Measurements from ENCODE around the gene CD72.
"Not testable (repeated sequence)": the region's sequence is repeated elsewhere in the genome, so short reads cannot be mapped to it uniquely, and the experiment has no call there.

Gene CD72

DNA sequence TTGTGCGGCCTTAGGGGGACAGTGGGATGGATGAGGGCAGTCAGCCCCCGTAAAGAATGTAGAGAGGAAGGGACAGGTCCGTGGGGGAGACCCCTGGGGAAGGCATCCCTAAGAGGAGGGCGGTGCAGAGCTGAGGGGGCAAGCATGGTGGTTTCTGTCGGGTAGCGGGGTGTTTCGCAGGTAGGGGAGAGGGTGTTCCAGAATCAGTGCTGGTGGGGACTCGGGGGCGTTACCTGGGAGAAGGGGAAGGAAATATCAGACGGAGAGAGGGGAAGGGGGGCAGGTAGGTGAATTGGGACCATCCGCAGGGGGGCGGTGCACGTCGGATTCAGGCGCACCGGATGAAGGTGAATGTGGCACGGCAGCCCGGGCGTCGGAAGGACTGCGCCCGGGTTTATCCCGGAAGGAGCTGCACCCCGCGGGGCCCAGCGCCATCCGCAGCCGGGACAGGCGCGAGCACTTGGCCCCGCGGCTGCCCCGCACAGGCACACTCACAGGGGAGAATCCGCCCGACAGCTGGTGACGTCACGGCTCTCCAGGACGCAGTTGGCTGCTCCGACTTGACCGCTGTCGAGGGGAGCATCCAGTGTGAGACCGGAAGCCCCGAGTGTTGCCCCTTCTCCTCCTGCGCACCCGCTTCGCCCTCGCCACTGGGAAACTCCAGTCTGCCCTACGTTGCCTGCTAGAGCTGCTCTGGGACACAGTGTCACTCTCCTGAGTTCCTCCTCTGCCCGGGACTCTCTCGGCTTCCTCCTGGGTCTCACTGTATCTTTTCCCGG is 1.3 kb downstream of the CD72 start:
- DNase-seq (ENCODE audit: low read depth in 2 of 2), result peak; percentile 43 to 55

DNA sequence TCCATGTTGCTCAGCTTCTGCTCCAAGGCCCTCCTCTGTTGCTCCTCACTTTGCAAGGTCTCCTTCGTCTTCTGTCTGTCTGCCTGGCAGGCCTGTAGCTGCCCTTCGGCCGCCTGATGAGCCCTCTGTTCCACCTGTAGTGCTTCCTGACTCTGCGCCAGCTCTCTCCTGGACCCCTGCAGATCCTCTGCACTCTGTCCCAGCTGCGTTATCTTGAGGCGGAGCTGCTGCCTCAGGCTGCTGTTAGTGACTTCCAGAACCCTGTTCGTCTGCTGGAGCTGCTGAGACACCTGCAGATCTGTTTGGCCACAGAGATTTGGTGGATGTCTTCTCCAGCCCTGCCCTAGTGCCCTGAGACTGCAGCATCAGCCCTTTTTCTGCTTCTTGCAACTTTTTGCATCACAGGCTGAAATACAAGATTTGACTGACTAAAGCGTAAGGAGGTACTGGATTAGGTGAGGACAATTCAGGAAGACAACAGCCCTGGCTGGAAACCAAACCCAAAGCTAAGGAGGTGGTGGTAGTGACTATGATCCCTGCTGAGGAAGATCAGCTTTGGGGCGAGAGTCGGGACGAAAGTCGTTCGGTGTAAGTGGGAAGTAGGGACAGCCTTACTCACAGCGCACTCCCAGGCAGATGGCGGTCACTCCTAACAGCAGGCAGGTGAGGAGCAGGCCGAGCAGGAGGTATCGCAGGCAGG is 2.1 kb downstream of the CD72 start:
- no peak for DNase-seq (ENCODE audit: low read depth in 2 of 2)

DNA sequence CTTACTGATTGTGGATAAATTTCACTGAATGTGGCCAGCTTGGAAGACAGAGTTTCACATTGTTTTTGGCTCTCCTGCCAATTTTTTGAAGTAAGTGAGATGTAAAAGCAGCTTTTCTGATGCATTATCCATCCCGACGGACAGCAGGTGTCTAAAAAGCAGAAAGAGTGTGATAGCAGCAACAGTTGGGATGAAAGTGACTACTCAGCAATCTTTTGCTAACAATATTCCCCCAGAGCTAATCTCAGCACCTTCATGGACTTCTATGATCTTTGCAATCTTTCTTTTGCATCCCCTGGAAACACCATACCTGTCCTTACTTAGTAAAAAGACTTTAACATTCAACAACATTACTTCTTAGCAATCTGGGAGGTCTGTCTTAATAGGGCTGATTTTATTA is 5.4 kb downstream of the CD72 start:
- no peak for DNase-seq (ENCODE audit: low read depth in 2 of 2)

DNA sequence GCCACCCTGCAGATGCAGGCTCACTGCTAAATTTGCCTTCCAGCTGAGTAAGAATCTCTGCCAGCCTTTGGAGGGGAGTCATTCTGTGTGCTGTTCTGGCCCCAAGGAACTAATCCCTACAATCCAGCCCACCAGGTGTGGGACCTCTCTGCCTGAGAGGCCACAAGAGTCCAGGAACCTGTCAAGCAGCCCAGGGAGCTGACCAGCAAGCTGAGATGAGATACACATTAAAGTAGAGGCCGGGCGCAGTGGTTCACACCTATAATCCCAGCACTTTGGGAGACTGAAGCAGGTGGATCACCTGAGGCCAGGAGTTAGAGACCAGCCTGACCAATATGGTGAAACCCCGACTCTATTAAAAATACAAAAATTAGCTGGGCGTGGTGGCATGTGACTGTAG is 6.1 kb downstream of the CD72 start:
- DNase-seq (ENCODE audit: low read depth in 2 of 2), result not testable (repeated sequence)

DNA sequence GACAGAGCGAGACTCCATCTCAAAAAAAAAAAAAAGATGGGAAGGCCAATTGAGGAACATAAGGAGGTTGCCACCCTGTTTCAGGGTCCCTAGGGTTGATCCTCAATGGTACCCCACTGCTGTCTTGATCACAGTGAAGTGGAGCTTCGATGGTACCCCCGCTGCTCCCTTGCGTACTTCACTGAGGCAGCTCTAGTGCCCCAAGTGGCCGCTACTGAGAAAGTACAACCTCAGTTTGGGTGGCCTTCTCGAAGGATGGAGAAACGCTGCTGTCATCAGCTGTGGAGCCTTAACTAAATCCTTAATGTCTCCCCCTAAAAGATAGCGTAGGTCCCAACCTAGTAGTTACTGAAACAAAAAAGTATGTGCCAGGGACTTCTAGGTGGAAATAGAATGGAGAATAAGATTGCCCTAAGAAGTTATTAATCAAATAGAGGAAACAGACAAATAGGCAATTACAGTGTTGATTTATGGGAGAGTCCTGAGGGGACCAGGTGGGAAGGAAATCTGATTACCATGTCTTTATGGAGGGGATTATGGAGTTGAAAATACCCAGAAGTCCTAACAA is 6.9 kb downstream of the CD72 start:
- peak; percentile 32 to 42 for DNase-seq (ENCODE audit: low read depth in 2 of 2)

DNA sequence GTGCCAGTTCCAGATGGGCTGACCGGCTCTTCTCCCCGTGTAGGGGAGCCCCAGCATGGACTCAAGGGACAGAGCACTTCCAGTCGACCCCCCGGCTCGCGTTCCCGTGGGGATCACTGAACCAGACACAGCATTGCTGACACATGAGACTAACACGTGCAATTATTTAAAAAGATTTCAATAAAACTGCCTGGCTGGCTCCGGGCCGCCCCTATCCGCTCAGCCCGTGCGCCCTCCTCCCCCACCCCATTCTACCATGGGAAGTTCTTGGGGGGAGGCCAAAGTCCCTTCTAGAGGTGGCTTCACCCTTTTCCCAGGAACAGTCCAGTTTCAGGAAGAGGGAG is 8.4 kb downstream of the CD72 start:
- no peak for DNase-seq (ENCODE audit: low read depth in 2 of 2)

DNA sequence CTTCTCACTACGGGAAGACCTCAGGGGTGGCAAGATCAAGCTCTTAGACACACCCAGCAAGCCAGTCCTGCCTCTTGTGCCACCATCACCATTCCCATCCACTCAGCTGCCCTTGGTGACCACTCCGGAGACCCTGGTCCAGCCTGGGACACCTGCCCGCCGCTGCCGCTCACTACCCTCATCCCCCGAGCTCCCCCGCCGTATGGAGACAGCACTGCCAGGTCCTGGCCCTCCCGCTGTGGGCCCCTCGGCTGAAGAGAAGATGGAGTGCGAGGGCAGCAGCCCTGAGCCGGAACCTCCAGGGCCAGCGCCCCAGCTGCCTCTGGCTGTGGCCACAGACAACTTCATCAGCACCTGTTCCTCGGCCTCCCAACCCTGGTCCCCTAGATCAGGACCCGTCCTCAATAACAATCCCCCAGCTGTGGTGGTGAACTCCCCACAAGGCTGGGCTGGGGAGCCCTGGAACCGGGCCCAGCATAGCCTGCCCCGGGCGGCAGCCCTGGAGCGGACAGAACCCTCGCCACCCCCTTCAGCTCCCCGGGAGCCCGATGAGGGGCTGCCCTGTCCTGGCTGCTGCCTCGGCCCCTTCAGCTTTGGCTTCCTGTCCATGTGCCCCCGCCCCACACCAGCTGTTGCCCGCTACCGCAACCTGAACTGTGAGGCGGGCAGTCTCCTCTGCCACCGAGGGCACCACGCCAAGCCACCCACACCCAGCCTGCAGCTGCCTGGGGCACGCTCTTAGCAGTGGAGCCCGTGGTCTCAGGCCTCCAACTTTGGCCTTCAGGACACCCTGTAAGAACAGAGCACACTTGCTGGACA is 9.0 kb downstream of the CD72 start:
- no peak for DNase-seq (ENCODE audit: low read depth in 2 of 2)

DNA sequence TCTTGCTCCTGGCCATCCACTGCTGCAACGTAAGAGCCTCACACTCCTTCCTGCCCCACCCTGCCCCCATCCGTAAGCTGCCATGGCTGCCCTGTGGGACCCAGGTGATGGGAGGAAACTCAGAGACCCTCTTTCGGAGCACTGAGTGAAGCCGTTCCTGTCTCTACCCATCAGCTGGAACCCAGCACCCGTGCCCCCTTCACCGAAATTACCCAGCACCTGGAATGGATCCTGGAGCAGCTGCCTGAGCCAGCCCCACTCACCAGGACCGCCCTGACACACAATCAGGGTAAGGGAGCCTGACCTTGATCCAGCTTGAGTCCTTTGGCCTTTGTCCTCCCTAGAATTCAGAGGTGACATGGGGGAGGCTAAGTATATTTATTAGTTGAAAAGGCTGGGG is 10.0 kb downstream of the CD72 start:
- DNase-seq (ENCODE audit: low read depth in 2 of 2), result no peak

DNA sequence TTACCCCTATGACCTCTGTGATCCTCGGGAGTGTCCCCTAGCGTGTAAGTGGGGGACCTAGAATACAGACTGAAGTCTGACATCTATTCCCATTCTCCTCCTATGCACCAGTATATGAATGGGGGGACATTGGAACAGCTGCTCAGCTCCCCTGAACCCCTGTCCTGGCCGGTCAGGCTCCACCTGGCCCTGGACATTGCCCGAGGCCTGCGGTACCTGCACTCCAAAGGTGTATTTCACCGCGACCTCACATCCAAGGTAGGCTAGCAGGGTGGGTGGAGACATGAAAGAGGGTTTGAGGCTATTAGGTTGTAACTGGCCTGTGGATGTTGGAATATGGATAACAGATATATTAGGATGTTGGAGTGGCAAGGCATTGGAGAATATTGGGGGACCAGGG is 11.5 kb downstream of the CD72 start:
- DNase-seq (ENCODE audit: low read depth in 2 of 2), result no peak

DNA sequence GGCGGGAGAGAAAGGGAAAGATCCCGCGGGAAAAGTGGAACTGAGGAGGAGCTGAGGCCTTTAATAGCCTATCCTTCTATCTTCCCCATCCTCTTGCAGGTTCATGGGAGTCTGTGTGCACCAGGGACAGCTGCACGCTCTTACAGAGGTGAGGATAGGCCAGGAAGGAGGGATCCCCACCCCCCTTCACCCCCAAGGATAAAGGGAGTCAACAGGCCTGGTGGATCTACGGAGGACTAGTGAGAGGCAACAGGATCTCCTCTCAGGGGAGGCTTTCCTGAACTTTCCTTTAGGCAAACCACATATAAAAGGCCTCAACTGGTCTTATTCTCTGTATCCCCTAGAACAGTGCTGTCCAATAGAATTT is 12.1 kb downstream of the CD72 start:
- no peak for DNase-seq (ENCODE audit: low read depth in 2 of 2)

DNA sequence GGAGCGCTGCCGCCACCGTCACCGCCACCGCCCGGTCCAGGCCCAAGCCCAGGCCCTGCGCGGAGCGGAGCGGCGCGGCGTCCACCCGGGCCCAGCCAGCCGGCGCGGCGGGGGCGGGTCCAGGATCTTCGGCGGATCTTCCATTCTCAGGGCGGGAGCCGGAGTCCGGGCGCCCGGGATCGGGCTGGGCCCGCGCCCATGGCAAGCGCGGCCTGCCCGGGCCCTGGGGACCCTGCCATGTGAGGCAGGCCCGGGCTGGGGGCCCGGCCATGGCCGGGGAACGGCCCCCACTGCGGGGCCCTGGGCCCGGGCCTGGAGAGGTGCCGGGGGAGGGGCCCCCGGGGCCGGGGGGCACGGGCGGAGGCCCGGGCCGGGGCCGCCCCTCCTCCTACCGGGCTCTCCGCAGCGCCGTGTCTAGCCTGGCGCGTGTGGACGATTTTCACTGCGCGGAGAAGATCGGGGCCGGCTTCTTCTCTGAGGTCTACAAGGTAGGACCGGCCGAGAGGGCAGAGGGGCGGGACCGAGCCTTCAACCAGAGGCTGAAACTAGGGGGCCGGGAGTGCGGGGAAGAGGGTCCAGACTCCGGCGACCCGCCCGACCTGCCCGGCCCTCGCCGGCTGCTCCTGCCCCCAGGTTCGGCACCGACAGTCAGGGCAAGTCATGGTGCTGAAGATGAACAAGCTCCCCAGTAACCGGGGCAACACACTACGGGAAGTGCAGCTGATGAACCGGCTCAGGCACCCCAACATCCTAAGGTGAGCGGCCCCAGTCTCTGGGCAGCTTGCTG is 12.7 kb downstream of the CD72 start:
- no peak for DNase-seq (ENCODE audit: low read depth in 2 of 2)

DNA sequence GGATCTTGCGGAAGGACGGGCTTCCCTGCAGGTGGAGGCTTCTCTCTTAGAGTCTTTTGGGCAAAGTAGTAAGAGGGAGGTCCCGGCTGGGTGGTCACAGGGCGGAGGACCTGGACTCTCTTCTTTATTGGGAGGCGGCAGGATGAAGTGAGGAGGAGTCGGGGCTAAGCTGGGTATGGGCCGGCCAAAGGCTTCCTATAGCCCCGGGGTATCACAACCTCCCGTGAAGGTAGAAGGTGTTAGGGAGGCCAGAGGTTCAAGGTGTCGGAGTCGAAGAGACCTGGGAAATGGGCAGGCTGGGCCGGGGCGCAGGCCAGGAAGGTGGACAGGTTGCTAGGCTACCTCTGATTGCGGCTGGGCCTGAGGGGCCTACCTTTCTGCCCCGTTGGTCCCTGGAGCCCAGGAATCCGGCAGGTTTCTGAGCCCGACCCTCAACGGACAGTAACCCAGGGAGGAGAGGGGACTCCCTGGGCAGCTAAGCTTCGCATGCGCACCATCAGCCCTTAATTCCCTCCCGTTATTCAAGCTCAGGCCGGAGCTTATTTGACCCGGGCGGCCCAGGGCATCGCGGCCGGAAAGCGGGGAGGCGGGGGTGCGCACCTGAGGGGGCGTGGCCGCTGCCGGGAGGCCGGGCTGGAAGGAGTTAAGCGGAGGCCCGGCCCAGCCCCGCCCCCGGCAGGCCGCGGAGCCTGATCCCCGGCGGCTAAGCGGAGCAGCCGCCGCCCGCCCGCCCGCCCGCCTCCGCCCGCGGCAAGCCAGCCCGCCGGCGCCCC is 13.4 kb downstream of the CD72 start, which contains the start of gene TESK1:
Gene TESK1, plus strand, starts transcription at position 685 of the 773 bp plus-strand sequence. CDS start 358 bp downstream, outside the sequence.
- peak; percentile 81 to 83 for DNase-seq (ENCODE audit: low read depth in 2 of 2)

DNA sequence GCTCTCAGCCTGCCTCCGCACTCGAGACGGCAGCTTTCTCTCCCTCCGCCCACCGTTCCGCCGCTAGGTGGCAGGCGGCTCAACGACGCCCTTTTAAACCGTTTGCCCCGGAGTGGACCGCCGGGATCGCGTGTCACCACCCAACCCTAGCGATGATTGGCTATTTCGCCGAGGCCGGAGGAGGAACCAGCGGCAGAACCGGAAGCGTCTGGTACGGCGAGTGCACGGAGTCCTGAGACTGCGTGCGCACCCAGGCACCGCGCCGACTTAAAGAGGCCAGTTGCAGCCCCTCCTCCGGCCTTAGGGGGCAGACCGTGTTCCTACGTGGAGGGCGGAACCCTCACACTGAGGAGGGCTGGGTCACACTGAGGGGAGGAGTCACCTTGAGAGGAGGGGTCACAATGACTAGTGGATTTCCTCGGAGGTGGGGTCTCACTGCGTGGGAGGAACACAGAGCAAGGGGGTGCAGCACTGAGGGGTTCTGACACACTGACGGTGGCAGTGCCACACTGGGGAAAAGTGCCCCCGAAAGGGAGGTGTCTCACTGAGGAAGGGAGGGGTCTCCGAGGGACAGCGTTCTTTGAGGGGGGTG is 14.1 kb downstream of the CD72 start:
- DNase-seq (ENCODE audit: low read depth in 2 of 2), result peak; percentile 97 to 99

DNA sequence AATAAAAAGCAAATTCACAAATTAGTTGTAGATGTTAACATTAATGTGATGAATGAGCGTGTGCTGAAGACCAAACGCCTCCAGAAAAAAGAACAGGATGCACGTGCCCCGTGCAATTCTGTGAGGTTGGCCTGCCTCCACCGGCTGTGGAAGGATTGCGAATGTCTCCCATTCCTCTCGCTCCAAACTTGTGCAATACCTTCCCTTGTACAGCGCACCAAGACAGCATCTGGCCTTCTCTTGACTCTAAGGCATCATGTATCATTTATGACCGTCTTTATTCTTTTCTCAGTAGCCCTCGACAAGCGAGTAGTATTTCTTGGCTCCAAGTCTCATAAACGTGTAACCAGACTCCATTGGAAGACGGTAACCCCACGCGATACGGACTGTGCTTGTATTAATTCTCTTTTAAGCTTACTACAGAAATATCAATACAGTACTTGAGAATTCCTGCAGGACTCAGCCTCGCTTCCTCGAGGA is 14.7 kb downstream of the CD72 start:
- DNase-seq (ENCODE audit: low read depth in 2 of 2), result no peak

DNA sequence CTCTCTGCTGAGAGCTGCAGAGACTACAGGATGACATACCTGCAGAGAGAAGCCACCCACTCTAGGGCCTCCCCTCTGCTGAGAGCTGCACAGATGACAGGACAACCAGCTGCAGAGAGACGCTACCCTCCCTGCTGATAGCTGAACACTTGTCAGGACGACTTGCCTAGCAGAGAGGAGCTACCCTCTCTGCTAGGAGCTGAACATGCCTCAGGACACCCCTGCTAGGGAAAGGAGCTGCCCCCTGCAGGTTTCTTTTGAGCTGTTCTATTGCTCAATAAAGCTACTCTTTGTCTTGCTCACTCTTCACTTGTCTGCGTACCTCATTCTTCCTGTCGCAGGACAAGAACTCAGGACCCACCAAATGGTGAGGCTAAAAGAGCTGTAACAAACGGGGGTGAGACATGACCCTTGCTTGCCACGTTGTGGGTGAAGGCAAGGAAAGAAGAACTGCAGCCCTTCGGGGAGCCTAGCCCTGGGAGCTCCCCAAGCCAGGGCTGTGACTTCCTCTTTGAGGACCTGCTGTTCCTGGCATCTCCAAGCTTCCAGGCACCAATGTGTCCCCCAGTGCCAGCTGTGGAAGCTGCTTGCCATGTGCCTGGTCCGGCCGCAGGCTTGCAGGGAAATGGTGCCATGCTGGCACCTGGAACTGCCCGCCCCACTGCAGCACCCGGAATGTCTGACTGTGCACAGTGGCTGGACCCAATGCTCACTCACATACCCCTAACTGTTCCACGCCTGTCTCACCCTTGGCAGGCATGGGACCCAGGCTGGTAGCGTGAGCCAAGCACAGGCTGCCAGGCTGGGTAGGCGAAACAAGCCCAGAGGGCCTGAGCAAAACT is 18.2 kb downstream of the CD72 start:
- no peak for DNase-seq (ENCODE audit: low read depth in 2 of 2)

DNA sequence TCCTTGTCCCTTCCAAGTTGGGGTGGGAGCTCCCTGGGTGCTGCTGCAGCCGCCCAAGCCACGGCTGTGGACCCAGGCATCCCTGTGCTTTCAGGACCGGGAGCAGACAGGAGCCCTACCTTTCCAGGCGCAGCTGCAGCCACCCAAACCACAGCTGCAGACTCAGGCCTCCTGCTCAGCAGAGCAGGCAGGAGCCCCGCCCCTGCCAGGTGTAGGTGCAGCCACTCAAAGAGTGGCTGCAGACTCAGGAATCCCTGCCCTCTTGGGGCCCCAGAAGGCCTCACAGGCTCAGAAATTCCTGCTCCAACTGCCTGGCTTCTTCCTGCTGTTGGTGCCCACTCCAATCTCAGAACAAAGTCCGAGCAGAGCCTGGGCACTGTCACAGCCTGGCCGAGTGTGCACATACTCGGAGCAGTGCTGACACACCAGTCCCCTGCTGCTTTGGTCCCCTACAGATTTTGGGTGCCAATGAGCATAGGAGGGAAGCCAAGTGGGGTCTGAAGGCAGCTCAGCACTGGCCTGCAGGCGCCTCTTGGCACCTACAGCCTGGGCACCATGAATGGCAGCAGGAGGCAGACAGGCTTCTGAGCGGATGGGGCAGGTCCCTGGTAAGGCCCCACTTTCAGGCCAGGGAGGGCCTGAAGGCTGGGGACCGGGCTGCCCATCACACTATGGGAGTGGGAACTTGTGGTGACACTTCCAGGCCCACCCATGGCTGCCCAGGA is 19.2 kb downstream of the CD72 start:
- DNase-seq (ENCODE audit: low read depth in 2 of 2), result no peak

DNA sequence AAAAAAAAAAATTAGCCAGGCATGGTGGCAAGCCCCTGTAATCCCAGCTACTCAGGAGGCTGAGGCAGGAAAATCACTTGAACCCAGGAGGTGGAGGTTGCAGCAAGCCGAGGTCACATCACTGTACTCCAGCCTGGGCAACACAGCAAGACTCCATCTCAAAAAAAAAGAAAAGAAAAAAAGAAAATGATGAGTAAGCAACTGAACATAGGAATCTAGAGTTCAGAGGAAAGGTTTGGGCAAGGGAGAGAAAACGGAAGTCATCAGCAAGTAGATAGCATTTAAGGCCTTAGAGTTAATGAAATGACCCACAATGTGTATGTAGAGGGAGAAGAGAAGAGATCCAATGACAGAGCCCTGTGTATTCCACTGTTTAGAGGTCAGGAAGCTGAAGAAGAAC is 21.3 kb downstream of the CD72 start:
- not testable (repeated sequence) for DNase-seq (ENCODE audit: low read depth in 2 of 2)

DNA sequence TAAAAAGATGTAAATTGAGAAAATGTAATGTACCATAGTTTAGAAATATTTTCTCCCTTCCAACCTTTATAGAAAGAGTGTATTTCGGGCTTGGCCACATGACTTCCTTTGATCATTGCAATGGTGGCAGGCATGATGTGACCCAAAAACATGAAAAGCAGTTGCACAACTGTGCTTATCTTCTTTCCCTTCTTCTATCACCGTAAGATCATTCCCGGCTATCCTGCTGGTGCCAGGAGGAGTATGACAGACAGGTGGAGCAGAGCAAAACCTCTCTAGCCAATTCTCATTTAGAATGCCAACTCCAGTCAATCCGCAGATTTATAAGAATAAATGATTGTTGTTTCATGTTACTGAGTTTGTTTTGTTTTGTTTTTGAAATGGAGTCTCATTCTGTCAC is 23.7 kb downstream of the CD72 start:
- DNase-seq (ENCODE audit: low read depth in 2 of 2), result no peak

DNA sequence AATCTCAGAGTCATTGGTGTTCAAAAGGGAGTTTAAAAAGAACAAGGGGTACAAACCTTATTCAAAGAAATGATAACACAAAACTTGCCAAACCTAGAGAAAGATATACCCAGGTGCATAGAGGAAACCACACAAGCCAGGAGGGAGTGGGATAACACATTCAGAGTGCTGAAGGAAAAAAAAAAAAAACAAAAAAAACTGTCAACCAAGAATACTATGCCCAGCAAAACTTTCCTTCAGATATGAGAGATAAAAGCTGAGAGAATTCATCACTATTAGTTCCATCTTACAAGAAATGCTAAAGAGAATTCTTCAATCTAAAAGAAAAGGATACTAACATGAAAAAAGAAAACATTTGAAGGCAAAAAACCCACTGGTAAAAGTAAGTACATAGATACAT is 24.6 kb downstream of the CD72 start:
- no peak for DNase-seq (ENCODE audit: low read depth in 2 of 2)

All from stimulated activated CD4-positive, alpha-beta T cell treated with anti-CD3 and anti-CD28 coated beads, Interleukin-4, amount 100 ng/mL, for 48 hours (primary cell).